Ishikawa (cell line): Measurements from ENCODE around the gene ACVR1.

Source experiments
- CEBPB ChIP-seq: IDR thresholded peaks from 2 replicates; pipeline ENCODE4 v1.6.1; 2012
- CREB1 ChIP-seq: IDR thresholded peaks from 2 replicates; pipeline ENCODE4 v1.6.1; 2012; ENCODE audit warnings: low read depth
- EGR1 ChIP-seq: IDR thresholded peaks from 2 replicates; pipeline ENCODE4 v1.6.1; 2012
- FOXM1 ChIP-seq: IDR thresholded peaks from 2 replicates; pipeline ENCODE4 v1.6.1; 2012; ENCODE audit warnings: low read depth, borderline replicate concordance
- MAX ChIP-seq: IDR thresholded peaks from 2 replicates; pipeline ENCODE4 v1.6.1; 2012
- NFIC ChIP-seq: IDR thresholded peaks from 2 replicates; pipeline ENCODE4 v1.6.1; 2012
- RAD21 ChIP-seq: IDR thresholded peaks from 2 replicates; pipeline ENCODE4 v1.6.1; 2012; ENCODE audit warnings: low read depth
- TAF1 ChIP-seq: IDR thresholded peaks from 2 replicates; pipeline ENCODE4 v1.6.1; 2012; ENCODE audit warnings: low read depth, mild to moderate bottlenecking
- TCF12 ChIP-seq: IDR thresholded peaks from 2 replicates; pipeline ENCODE4 v1.6.1; 2012; ENCODE audit warnings: low read depth
- TEAD4 ChIP-seq: IDR thresholded peaks from 2 replicates; pipeline ENCODE4 v1.6.1; 2012
- USF1 ChIP-seq: IDR thresholded peaks from 2 replicates; pipeline ENCODE4 v1.6.1; 2012
- YY1 ChIP-seq: IDR thresholded peaks from 2 replicates; pipeline ENCODE4 v1.6.1; 2012; ENCODE audit warnings: low read depth

- TF ChIP-seq MAX (no peak), TCF12 (no peak), CEBPB (no peak), USF1 (no peak), FOXM1 (no peak), TAF1 (no peak), NFIC (no peak), EGR1 (no peak), TEAD4 (no peak), YY1 (no peak), CREB1 (no peak), RAD21 (no peak)
These were observed 128.3 kb downstream of the ACVR1 start for GRCh38 chr2:157747695-157748370.
